Smooth muscle cell (in vitro differentiated cells): ENCODE measurements around the gene BTBD10. TPM values are rescaled to one million over a fixed set of nuclear protein-coding genes. Genes with fewer than 3 reads are reported as not detected.

ENCODE experiments used
- DNase-seq: peaks from one replicate; lab custom pipeline; 2025; ENCODE audit not compliant: unreplicated experiment; lab: John Stamatoyannopoulos, UW
- H2AFZ ChIP-seq: fragments of 200-600 bp; sonication (generic); 2 replicates; pipeline ENCODE4 v1.6.0; 2016; ENCODE audit warnings: antibody characterized with exemption, low read depth, mild to moderate bottlenecking
- H3F3A ChIP-seq: fragments of 200-600 bp; sonication (generic); 2 replicates; pipeline ENCODE4 v1.6.0; 2017; ENCODE audit warnings: antibody characterized with exemption, low read depth
- H3K27ac ChIP-seq: fragments of 200-600 bp; sonication (generic); 2 replicates; pipeline ENCODE4 v1.5.1; 2016; ENCODE audit warnings: low read depth, mild to moderate bottlenecking
- H3K27me3 ChIP-seq: fragments of 200-600 bp; sonication (generic); 2 replicates; pipeline ENCODE4 v1.6.1; 2016; ENCODE audit warnings: low read depth, mild to moderate bottlenecking
- H3K36me3 ChIP-seq: fragments of 200-600 bp; sonication (generic); 2 replicates; pipeline ENCODE4 v1.5.1; 2016; ENCODE audit warnings: low read depth
- H3K4me1 ChIP-seq: fragments of 200-600 bp; sonication (generic); 2 replicates; pipeline ENCODE4 v1.5.1; 2016; ENCODE audit warnings: low read depth
- H3K4me2 ChIP-seq: fragments of 200-600 bp; sonication (generic); 2 replicates; pipeline ENCODE4 v1.6.0; 2016; ENCODE audit warnings: mild to moderate bottlenecking
- H3K4me3 ChIP-seq: fragments of 200-600 bp; sonication (generic); 2 replicates; pipeline ENCODE4 v1.5.1; 2016; ENCODE audit warnings: mild to moderate bottlenecking
- H3K79me2 ChIP-seq: fragments of 200-600 bp; sonication (generic); 2 replicates; pipeline ENCODE4 v1.6.0; 2016; ENCODE audit warnings: low read depth, mild to moderate bottlenecking
- H3K9ac ChIP-seq: fragments of 200-600 bp; sonication (generic); 2 replicates; pipeline ENCODE4 v1.6.0; 2016; ENCODE audit warnings: low read depth
- H3K9me3 ChIP-seq: fragments of 200-600 bp; sonication (generic); replicated peaks from 2 replicates; pipeline ENCODE4 v1.5.1; 2016; ENCODE audit warnings: low read depth
- H4K20me1 ChIP-seq: fragments of 200-600 bp; sonication (generic); 2 replicates; pipeline ENCODE4 v1.6.0; 2016; ENCODE audit warnings: low read depth
- WGBS: methylation state at CpG from one replicate; pipeline ENCODE4 v1.1.7; 2016; ENCODE audit warnings: low lambda C conversion rate; 5-methylcytosine and 5-hydroxymethylcytosine counted together
- polyA plus RNA-seq: library from polyadenylated mRNA; unstranded; fragments of >200 nt; fragmentation: Nextera tagmentation; extraction: Ambion mirVana; gene quantifications from 2 replicates; pipeline ENCODE4 v1.2.1, GENCODE V29; 2016
- total RNA-seq: library from RNA; depleted of rRNA; stranded (reverse); fragments of >200 nt; gene quantifications from 2 replicates; pipeline ENCODE4 v1.2.3, GENCODE V29; 2014
- TF ChIP-seq, protein P1 (sequence below): fragments of 200-600 bp; sonication (generic); IDR thresholded peaks from 2 replicates; pipeline ENCODE4 v1.5.1; 2017; ENCODE audit warnings: borderline replicate concordance, mild to moderate bottlenecking, antibody characterized with exemption; ENCODE audit not compliant: insufficient read depth, poor library complexity, severe bottlenecking

BTBD10 gene
- total and polyA plus RNA-seq, 2 experiments from 2014 or later = 22.3 to 48.5 TPM

DNA sequence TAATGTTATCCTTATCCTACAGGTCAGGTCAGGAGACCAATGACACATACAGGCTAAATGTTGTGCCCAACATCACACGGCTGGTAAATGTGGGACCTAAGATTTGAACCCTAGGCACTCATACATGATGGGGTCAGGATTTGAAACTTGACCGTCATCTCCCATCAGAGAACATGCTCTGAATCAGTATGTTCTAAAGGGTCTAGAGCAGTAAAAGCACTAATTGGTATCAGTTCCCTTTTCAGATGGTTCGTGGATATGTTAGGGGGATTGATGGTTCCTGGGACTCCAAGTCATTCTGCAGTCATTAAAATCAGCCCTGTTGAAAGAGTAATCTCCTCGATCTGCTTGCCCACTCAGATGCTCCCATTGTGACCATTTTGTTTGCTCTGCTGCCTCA lies 120.0 kb downstream of the BTBD10 start:
- Histone ChIP-seq H3K27me3 (no peaks in the 10 kb centered on the region), H3K4me1 (no peaks in the 10 kb centered on the region), H3K36me3 (no peaks in the 10 kb centered on the region), H3K9me3 (no peaks in the 10 kb centered on the region), H3F3A (no peaks in the 10 kb centered on the region), H3K27ac (no peak overlapping the region), H3K9ac (no peak overlapping the region), H3K4me2 (no peak overlapping the region), H3K79me2 (peaks cover 3% of the 10 kb centered on the region), H4K20me1 (peaks cover 4% of the 10 kb centered on the region), H2AFZ (no peak overlapping the region), H3K4me3 (no peak overlapping the region)
- DNase-seq = no peak
- TF ChIP-seq, protein P1, sequence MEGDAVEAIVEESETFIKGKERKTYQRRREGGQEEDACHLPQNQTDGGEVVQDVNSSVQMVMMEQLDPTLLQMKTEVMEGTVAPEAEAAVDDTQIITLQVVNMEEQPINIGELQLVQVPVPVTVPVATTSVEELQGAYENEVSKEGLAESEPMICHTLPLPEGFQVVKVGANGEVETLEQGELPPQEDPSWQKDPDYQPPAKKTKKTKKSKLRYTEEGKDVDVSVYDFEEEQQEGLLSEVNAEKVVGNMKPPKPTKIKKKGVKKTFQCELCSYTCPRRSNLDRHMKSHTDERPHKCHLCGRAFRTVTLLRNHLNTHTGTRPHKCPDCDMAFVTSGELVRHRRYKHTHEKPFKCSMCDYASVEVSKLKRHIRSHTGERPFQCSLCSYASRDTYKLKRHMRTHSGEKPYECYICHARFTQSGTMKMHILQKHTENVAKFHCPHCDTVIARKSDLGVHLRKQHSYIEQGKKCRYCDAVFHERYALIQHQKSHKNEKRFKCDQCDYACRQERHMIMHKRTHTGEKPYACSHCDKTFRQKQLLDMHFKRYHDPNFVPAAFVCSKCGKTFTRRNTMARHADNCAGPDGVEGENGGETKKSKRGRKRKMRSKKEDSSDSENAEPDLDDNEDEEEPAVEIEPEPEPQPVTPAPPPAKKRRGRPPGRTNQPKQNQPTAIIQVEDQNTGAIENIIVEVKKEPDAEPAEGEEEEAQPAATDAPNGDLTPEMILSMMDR = no peak
- 89% methylated on average over 4 of the region's 4 CpGs for WGBS

DNA sequence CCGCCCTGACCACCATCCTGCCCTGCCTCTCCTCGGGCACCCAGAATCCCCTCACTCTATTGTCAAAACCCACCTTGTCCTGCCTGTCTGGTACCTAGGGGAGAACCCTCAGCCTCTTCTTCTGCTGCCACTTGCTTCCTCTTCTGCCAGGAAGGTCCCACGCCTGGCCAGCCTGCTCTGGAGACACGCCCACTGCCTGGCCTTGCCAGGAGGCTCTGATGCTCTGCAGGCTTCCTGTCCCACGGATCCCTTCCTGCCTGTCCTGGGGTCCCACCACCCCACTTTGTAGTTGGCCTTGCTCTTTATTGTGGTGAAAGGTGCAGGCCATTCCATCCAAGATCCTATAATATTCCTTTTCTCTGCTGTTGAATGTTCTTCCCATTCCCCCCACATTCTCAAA lies 122.0 kb downstream of the BTBD10 start:
- H2AFZ ChIP-seq = no peak overlapping the region
- no peaks in the 10 kb centered on the region for H3K4me1 ChIP-seq
- peaks cover 4% of the 10 kb centered on the region for H4K20me1 ChIP-seq
- no peaks in the 10 kb centered on the region for H3K9me3 ChIP-seq
- H3K36me3 ChIP-seq = no peaks in the 10 kb centered on the region
- no peak overlapping the region for H3K4me3 ChIP-seq
- H3K4me2 ChIP-seq = no peak overlapping the region
- peaks cover 3% of the 10 kb centered on the region for H3K79me2 ChIP-seq
- DNase-seq = no peak
- no peak overlapping the region for H3K9ac ChIP-seq
- peaks cover 7% of the 10 kb centered on the region for H3F3A ChIP-seq
- no peaks in the 10 kb centered on the region for H3K27me3 ChIP-seq
- TF ChIP-seq, protein P1 = no peak
- 79% methylated on average over 5 of the region's 5 CpGs for WGBS
- no peak overlapping the region for H3K27ac ChIP-seq

DNA sequence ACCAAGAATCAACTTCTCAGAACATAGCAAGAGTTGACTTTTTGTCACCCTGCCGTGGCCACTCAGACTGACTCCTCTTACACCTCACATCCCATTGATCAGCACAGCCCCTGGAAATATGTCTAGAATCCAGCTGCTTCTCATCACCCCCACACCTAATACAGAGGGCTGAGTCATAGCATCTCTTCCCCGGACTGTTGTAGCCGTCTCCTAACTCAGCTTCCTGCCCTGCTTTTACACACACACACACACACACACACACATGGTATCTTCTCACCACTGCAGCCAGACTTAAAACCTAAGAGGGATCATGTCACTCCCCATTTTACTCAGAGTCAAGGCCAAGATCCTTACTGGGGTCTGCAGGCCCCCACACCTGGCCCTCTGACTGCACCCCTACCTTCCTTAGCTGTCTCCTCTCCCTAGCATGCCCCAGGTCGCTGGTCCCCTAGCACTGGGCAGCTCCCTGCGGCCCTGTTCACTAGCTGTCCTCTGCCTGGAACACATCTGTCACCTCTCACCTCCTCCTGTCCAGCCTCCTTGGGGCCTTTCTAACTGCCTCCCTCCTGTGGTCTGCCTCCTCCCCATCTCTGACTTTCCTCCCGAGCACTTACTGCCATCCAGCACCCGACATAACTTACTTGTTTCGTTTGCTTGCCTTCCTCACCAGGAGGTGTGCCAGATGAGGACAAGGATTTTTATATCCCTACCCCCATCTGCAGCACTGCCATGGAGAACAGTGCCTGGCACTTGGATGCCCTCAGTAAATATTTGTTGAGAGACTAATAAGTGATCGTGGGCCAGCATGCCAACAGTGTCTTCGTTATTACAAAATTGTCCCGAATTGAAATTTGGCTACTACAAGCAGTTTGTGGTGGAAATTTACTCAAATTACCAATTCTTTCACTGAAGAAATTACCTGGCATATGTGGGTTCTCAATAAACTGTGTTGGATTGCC lies 123.5 kb downstream of the BTBD10 start:
- DNase-seq = no peak
- Histone ChIP-seq H3K4me2 (peak overlapping the region; percentile 68), H3K27me3 (no peaks in the 10 kb centered on the region), H4K20me1 (peaks cover 3% of the 10 kb centered on the region), H3K9me3 (no peaks in the 10 kb centered on the region), H3F3A (peaks cover 8% of the 10 kb centered on the region), H2AFZ (no peak overlapping the region), H3K9ac (peak overlapping the region; percentile 6), H3K4me3 (no peak overlapping the region), H3K4me1 (no peaks in the 10 kb centered on the region), H3K27ac (peak overlapping the region; percentile 75), H3K79me2 (no peaks in the 10 kb centered on the region), H3K36me3 (no peaks in the 10 kb centered on the region)
- TF ChIP-seq, protein P1 = no peak
- 43% methylated on average over 11 of the region's 11 CpGs for WGBS
